GM12878 (cell line): ENCODE data around the gene KRT82.

ENCODE experiments used
- CBX5 ChIP-seq: sonication (generic); IDR thresholded peaks from 2 replicates; pipeline ENCODE4 v1.6.1; 2016; ENCODE audit warnings: low read depth, moderate library complexity, mild to moderate bottlenecking, inconsistent platforms
- CEBPZ ChIP-seq: fragments of 150-350 bp; IDR thresholded peaks from 2 replicates; pipeline ENCODE4 v1.6.1; 2016; ENCODE audit warnings: low read depth, low read length
- CHD2 ChIP-seq: IDR thresholded peaks from 2 replicates; pipeline ENCODE4 v1.6.1; 2011; ENCODE audit warnings: low read depth, low read length, improper control_type of control experiment, borderline replicate concordance
- CTCF ChIP-seq, 3 experiments: IDR thresholded peaks in 2 of 3; conservative IDR thresholded peaks in 1 of 3; 2 replicates each; pipeline ENCODE4 v1.5.1; 2011; ENCODE audit warnings: low read depth in 3 of 3, low read length in 3 of 3, mild to moderate bottlenecking in 3 of 3, control low read depth in 2 of 3, moderate library complexity in 2 of 3, inconsistent platforms in 1 of 3, mixed read lengths in 1 of 3; ENCODE audit not compliant: control insufficient read depth in 2 of 3, insufficient read depth in 1 of 3; ENCODE audit errors: extremely low read depth in 1 of 3
- IKZF2 ChIP-seq, 2 experiments: fragments of 450-650 bp; IDR thresholded peaks; 2 replicates each; pipeline ENCODE4 v1.6.1; 2017; ENCODE audit warnings: mild to moderate bottlenecking in 2 of 2, moderate library complexity in 2 of 2
- POLR2A ChIP-seq: IDR thresholded peaks from 2 replicates; pipeline ENCODE4 v1.6.1; 2011; ENCODE audit warnings: low read depth, mild to moderate bottlenecking, low read length
- SREBF2 ChIP-seq: IDR thresholded peaks from 2 replicates; pipeline ENCODE4 v1.6.1; 2012; ENCODE audit warnings: mild to moderate bottlenecking, low read length
- ZZZ3 ChIP-seq: IDR thresholded peaks from 2 replicates; pipeline ENCODE4 v1.6.1; 2011; ENCODE audit warnings: low read depth; ENCODE audit not compliant: control insufficient read depth, insufficient read length

GRCh38 chr12:52347551-52348510, 58.3 kb downstream of the KRT82 start:
- TF ChIP-seq CEBPZ, result no peak
- TF ChIP-seq CTCF (IDR thresholded peaks at IDR 0.05 in 2 of 3, conservative IDR thresholded peaks at IDR 0.05 in 1 of 3; ENCODE audit: control insufficient read depth in 2 of 3, extremely low read depth in 1 of 3, insufficient read depth in 1 of 3, low read depth in 3 of 3, low read length in 3 of 3), result no peak
- TF ChIP-seq SREBF2, result no peak
- TF ChIP-seq POLR2A, result no peak
- TF ChIP-seq ZZZ3, result no peak
- no peak for TF ChIP-seq CBX5
- no peak for TF ChIP-seq IKZF2 (IDR thresholded peaks at IDR 0.05)
- TF ChIP-seq CHD2, result no peak
